Type B pancreatic cell (in vitro differentiated cells): Measurements from ENCODE around the gene KRTAP21-3. TPM values are rescaled to one million over a fixed set of nuclear protein-coding genes. Genes with fewer than 3 reads are reported as not detected.

Experiments used
- DNase-seq: peaks from one replicate; pipeline ENCODE4 v3.0.0; 2021; ENCODE audit warnings: mixed read lengths; ENCODE audit not compliant: unreplicated experiment; ENCODE audit errors: extremely low spot score
- H3K27ac Mint-ChIP-seq: 2 replicates; pipeline ENCODE4 v1.8.0; 2021; ENCODE audit warnings: mild to moderate bottlenecking, mixed read lengths
- H3K27me3 Mint-ChIP-seq: 2 replicates; pipeline ENCODE4 v1.8.0; 2021; ENCODE audit warnings: mixed read lengths
- H3K36me3 Mint-ChIP-seq: 2 replicates; pipeline ENCODE4 v1.8.0; 2021; ENCODE audit warnings: mixed read lengths
- H3K4me1 Mint-ChIP-seq: one replicate; pipeline ENCODE4 v1.8.0; 2021; ENCODE audit warnings: mixed read lengths; ENCODE audit not compliant: unreplicated experiment
- H3K4me3 Mint-ChIP-seq: 2 replicates; pipeline ENCODE4 v1.8.0; 2021; ENCODE audit warnings: mild to moderate bottlenecking, mixed read lengths
- H3K9me3 Mint-ChIP-seq: 2 replicates; pipeline ENCODE4 v1.8.0; 2021; ENCODE audit warnings: mixed read lengths
- CTCF ChIP-seq: fragments of 200-600 bp; sonication (generic); conservative IDR thresholded peaks from 2 replicates; pipeline ENCODE4 v1.5.0; 2021; ENCODE audit warnings: antibody characterized with exemption, mild to moderate bottlenecking
- total RNA-seq: library from RNA; stranded (reverse); gene quantifications from 2 replicates; pipeline ENCODE4 v1.2.1, GENCODE V29; 2021; ENCODE audit warnings: low replicate concordance

The KRTAP21-3 gene
- total RNA-seq, 1 donor from 2014 or later = not detected

- H3K27me3 Mint-ChIP-seq = peaks cover 3% of the 10 kb centered on the region
- no peak overlapping the region for H3K27ac Mint-ChIP-seq
- DNase-seq = no peak
- no peaks in the 10 kb centered on the region for H3K36me3 Mint-ChIP-seq
- TF ChIP-seq CTCF = no peak
- H3K4me1 Mint-ChIP-seq = no peaks in the 10 kb centered on the region
- H3K9me3 Mint-ChIP-seq = peaks cover 5% of the 10 kb centered on the region
- H3K4me3 Mint-ChIP-seq = no peak overlapping the region
Observed at GRCh38 chr21:30680586-30680985, 38.0 kb downstream of the KRTAP21-3 start.

DNA sequence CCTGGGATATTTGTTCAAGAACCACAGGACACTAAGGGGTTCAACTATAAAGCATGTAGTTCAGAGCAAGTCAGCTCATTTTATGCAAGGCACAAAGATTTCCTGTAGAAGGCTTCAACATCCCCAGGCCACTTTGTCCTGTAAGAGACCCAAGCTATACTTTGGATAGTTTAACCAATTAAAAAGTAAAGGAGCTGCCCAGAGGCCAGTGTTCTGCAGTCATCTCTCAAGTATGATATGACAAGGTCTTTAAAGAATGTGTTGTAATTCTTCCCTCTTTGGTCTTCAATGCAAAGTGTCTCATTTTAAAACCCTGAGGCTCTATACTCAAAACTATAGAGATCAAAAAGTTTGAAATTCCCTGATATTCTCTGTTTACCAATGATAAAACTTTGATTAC, 41.8 kb downstream of the KRTAP21-3 start:
- Mint-ChIP-seq H3K9me3 (no peaks in the 10 kb centered on the region), H3K36me3 (no peaks in the 10 kb centered on the region), H3K4me3 (no peak overlapping the region), H3K27me3 (no peaks in the 10 kb centered on the region), H3K4me1 (no peaks in the 10 kb centered on the region), H3K27ac (no peak overlapping the region)
- DNase-seq = no peak
- TF ChIP-seq CTCF = no peak

DNA sequence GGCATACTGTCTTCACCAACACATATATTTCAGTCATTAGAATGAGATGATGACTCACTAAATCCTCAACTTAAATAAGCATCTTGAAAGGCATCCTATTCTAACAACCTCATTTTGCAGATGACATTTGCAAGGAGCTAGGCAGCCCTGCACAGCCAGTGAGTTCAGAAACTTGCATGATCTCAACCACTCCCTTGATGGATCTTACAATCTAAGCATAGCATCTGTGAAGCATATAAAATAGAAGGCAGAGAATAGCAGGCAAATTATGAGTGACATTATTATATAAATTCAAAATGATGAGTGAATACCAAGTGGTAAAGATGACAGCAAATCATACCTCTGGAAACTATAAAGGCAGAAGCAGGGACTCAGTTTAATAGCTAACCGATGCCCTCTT, 44.3 kb downstream of the KRTAP21-3 start:
- Mint-ChIP-seq H3K36me3 (no peaks in the 10 kb centered on the region), H3K4me1 (no peaks in the 10 kb centered on the region), H3K27ac (no peak overlapping the region), H3K9me3 (peaks cover 12% of the 10 kb centered on the region), H3K27me3 (no peaks in the 10 kb centered on the region), H3K4me3 (no peak overlapping the region)
- no peak for DNase-seq
- TF ChIP-seq CTCF = no peak

- Mint-ChIP-seq H3K4me3 (no peak overlapping the region), H3K4me1 (no peaks in the 10 kb centered on the region), H3K27ac (no peak overlapping the region), H3K27me3 (no peaks in the 10 kb centered on the region), H3K9me3 (peaks cover 12% of the 10 kb centered on the region), H3K36me3 (no peaks in the 10 kb centered on the region)
- TF ChIP-seq CTCF = no peak
- no peak for DNase-seq
Observed at GRCh38 chr21:30672985-30673650, 45.5 kb downstream of the KRTAP21-3 start.

GRCh38 chr21:30668776-30669175, 49.8 kb downstream of the KRTAP21-3 start:
- no peak for TF ChIP-seq CTCF
- H3K27me3 Mint-ChIP-seq = no peaks in the 10 kb centered on the region
- no peak overlapping the region for H3K27ac Mint-ChIP-seq
- no peaks in the 10 kb centered on the region for H3K4me1 Mint-ChIP-seq
- no peaks in the 10 kb centered on the region for H3K36me3 Mint-ChIP-seq
- DNase-seq = no peak
- peaks cover 12% of the 10 kb centered on the region for H3K9me3 Mint-ChIP-seq
- H3K4me3 Mint-ChIP-seq = no peak overlapping the region

Other genes starting within 250 kb of the KRTAP21-3 start
- 1.0 and 1.1 TPM in 2 replicates for gene KRTAP19-1, start 238.4 kb downstream of the KRTAP21-3 start, total RNA-seq
- not detected in 2 replicates for gene KRTAP19-2, start 231.3 kb downstream of the KRTAP21-3 start, total RNA-seq
- not detected in 2 replicates for gene KRTAP19-3, start 226.8 kb downstream of the KRTAP21-3 start, total RNA-seq
- gene KRTAP19-4, start 221.6 kb downstream of the KRTAP21-3 start, total RNA-seq = not detected in 2 replicates
- gene KRTAP19-5, start 216.6 kb downstream of the KRTAP21-3 start, total RNA-seq = not detected in 2 replicates
- not detected in 2 replicates for gene KRTAP19-6, start 176.9 kb downstream of the KRTAP21-3 start, total RNA-seq
- gene KRTAP19-7, start 157.5 kb downstream of the KRTAP21-3 start, total RNA-seq = not detected in 2 replicates
- not detected in 2 replicates for gene KRTAP22-2, start 128.4 kb downstream of the KRTAP21-3 start, total RNA-seq
- gene KRTAP6-3, start 126.3 kb downstream of the KRTAP21-3 start, total RNA-seq = not detected in 2 replicates
- not detected in 2 replicates for gene KRTAP6-2, start 119.9 kb downstream of the KRTAP21-3 start, total RNA-seq
- not detected in 2 replicates for gene KRTAP22-1, start 117.7 kb downstream of the KRTAP21-3 start, total RNA-seq
- not detected in 2 replicates for gene KRTAP6-1, start 104.8 kb downstream of the KRTAP21-3 start, total RNA-seq
- gene KRTAP20-1, start 102.4 kb downstream of the KRTAP21-3 start, total RNA-seq = not detected in 2 replicates
- not detected in 2 replicates for gene KRTAP20-4, start 98.2 kb downstream of the KRTAP21-3 start, total RNA-seq
- gene KRTAP20-2, start 83.6 kb downstream of the KRTAP21-3 start, total RNA-seq = not detected in 2 replicates
- gene KRTAP20-3, start 75.9 kb downstream of the KRTAP21-3 start, total RNA-seq = not detected in 2 replicates
- not detected in 2 replicates for gene KRTAP21-2, start 28.5 kb upstream of the KRTAP21-3 start, total RNA-seq
- not detected in 2 replicates for gene KRTAP21-1, start 36.7 kb upstream of the KRTAP21-3 start, total RNA-seq
- not detected in 2 replicates for gene KRTAP8-1, start 94.5 kb upstream of the KRTAP21-3 start, total RNA-seq
- not detected in 2 replicates for gene KRTAP7-1, start 111.0 kb upstream of the KRTAP21-3 start, total RNA-seq
- gene KRTAP11-1, start 162.8 kb upstream of the KRTAP21-3 start, total RNA-seq = not detected in 2 replicates